ENCODE measurements around the gene ABCD3. TPM values are rescaled to one million over a fixed set of nuclear protein-coding genes. Genes with fewer than 3 reads are reported as not detected.
A peak's percentile ranks its signal among the peaks of the same experiment; 100 is the strongest.
"Not testable (repeated sequence)": the region's sequence is repeated elsewhere in the genome, so short reads cannot be mapped to it uniquely, and the experiment has no call there.

The ABCD3 gene
- total RNA-seq, 4 donors from 2014 or later, result 37.9 to 90.2 (median 51.9) TPM

DNA sequence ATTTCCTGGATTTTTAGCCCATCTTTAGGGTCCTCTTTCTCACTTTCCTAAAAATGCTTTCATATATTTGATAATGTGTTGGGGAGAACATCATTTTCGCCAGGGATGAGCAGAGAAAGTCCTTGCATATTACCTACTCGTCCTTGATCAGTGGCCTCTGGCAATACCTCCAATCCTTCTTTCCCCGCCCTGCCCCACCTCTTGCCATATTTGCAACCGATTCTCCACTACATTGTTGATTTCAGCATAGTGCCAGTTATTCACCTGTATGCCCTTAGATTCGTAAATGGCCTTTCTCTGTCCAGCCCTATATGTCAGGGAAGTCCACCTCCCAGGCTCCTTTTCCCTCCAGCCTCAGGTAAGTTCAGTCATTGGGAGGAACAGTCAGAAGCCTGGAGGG is 136.9 kb downstream of the ABCD3 start:
- Histone ChIP-seq H3K36me3 (no peaks in the 10 kb centered on the region), H3K27me3 (peaks cover 0 to 3% of the 10 kb centered on the region in 2 donors), H3K27ac (no peak overlapping the region), H3K4me3 (no peak overlapping the region), H3K9me3 (no peaks in the 10 kb centered on the region), H3K4me1 (peaks cover 0 to 16% (median 2%) of the 10 kb centered on the region in 4 donors)
- TF ChIP-seq EP300 (IDR thresholded peaks at IDR 0.05) (no peak), POLR2A (IDR thresholded peaks at IDR 0.05) (no peak)
- TF ChIP-seq, protein P1, sequence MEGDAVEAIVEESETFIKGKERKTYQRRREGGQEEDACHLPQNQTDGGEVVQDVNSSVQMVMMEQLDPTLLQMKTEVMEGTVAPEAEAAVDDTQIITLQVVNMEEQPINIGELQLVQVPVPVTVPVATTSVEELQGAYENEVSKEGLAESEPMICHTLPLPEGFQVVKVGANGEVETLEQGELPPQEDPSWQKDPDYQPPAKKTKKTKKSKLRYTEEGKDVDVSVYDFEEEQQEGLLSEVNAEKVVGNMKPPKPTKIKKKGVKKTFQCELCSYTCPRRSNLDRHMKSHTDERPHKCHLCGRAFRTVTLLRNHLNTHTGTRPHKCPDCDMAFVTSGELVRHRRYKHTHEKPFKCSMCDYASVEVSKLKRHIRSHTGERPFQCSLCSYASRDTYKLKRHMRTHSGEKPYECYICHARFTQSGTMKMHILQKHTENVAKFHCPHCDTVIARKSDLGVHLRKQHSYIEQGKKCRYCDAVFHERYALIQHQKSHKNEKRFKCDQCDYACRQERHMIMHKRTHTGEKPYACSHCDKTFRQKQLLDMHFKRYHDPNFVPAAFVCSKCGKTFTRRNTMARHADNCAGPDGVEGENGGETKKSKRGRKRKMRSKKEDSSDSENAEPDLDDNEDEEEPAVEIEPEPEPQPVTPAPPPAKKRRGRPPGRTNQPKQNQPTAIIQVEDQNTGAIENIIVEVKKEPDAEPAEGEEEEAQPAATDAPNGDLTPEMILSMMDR (IDR thresholded peaks at IDR 0.05), result no peak
- WGBS, 2 donors, result 93 to 96% methylated on average over 5 of the region's 5 CpGs
- no peak for DNase-seq (ENCODE audit: low spot score in 2 of 2)

DNA sequence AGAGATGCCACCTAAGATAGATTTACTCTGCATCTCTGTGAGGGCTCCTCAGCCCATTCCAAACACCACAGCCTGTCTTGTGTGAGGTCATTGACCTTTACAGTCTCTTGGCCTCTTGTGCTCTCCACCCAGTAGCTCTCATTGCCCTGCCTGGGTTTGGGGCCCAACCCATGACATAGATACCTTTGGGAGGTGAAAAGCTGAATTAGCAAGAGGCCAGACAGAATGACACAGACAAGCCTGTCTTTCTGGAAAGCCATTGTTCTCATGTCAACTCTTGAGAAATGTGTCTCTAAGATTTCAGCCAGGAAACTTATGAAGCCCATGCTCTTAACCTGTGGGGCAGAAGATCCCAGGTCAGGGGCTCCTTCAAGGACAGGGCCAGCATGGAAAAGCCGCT is 141.7 kb downstream of the ABCD3 start:
- peaks cover 0 to 3% of the 10 kb centered on the region in 2 donors for H3K27me3 ChIP-seq
- TF ChIP-seq, protein P1 (IDR thresholded peaks at IDR 0.05), result no peak
- no peaks in the 10 kb centered on the region for H3K36me3 ChIP-seq
- H3K4me3 ChIP-seq, result no peak overlapping the region
- no peaks in the 10 kb centered on the region for H3K9me3 ChIP-seq
- 50 to 58% methylated on average over 1 of the region's 1 CpG for WGBS, 2 donors
- H3K4me1 ChIP-seq, result peaks cover 0 to 14% (median 5%) of the 10 kb centered on the region in 4 donors
- no peak overlapping the region for H3K27ac ChIP-seq
- no peak for DNase-seq (ENCODE audit: low spot score in 2 of 2)

DNA sequence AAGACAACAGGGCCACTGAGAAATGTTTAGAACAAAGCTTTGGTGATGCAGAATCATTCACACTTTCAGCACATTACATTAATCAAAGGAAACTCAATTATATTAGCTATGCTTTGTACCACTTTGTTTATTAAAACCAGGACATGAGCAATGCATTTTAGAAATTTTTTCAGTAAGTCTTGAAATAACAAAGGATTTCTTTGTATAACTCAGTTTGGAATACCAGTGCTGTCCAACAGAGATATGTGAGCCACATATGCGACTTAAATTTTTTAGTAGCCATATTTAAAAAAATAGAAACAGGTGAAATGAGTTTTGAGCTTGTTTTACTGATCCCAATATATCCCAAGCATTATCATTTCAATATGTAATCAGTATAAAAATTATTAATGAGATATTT is 142.1 kb downstream of the ABCD3 start:
- no peaks in the 10 kb centered on the region for H3K36me3 ChIP-seq
- no peaks in the 10 kb centered on the region for H3K9me3 ChIP-seq
- WGBS, 2 donors, result 49 to 52% methylated on average over 1 of the region's 1 CpG
- H3K27me3 ChIP-seq, result peaks cover 0 to 3% of the 10 kb centered on the region in 2 donors
- H3K4me3 ChIP-seq, result no peak overlapping the region
- DNase-seq (ENCODE audit: low spot score in 2 of 2), result no peak
- peaks cover 0 to 14% (median 5%) of the 10 kb centered on the region in 4 donors for H3K4me1 ChIP-seq
- TF ChIP-seq, protein P1 (IDR thresholded peaks at IDR 0.05), result no peak
- TF ChIP-seq EP300 (IDR thresholded peaks at IDR 0.05) (no peak), POLR2A (IDR thresholded peaks at IDR 0.05) (no peak)
- no peak overlapping the region for H3K27ac ChIP-seq

DNA sequence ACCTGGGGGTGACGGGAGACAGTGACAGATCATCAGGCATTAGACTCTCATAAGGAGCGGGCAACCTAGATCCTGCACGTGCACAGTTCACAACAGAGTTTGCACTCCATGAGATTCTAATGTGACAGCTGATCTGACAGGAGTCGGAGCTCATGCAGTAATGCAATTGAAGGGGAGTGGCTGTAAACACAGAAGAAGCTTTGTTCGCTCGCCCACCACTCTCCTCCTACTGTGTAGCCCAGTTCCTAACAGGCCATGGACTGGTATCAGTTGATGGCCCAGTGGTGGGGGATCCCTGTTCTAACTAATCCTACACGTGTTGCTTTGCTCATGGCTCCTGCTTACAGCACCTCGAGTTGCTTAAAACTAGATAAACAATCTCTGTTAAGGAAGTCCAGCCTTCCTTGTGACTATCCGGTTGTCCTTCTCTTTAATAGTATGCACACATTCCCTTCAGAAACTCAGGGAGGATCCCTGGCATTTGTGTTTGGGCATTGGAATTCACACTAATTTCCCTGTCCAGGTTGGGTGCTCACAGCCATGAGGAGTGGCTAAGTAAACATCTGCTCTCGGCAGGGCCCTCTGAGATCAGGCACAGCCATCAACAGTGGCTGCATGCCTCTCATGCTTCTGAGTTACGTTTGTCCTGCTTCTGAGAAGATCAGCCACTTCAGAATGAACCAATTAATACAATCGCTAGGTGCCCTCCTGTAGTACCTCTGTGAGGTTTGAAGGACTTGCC is 144.5 kb downstream of the ABCD3 start:
- peaks cover 0 to 14% (median 5%) of the 10 kb centered on the region in 4 donors for H3K4me1 ChIP-seq
- DNase-seq (ENCODE audit: low spot score in 2 of 2), result no peak
- H3K4me3 ChIP-seq, result no peak overlapping the region
- H3K27ac ChIP-seq, result peak overlapping the region in 1 of 4 donors; percentile 4
- H3K36me3 ChIP-seq, result no peaks in the 10 kb centered on the region
- peaks cover 0 to 1% of the 10 kb centered on the region in 2 donors for H3K27me3 ChIP-seq
- H3K9me3 ChIP-seq, result peaks cover 0 to 4% (median 0%) of the 10 kb centered on the region in 4 donors
- no peak for TF ChIP-seq EP300 (IDR thresholded peaks at IDR 0.05)
- TF ChIP-seq POLR2A (IDR thresholded peaks at IDR 0.05), result no peak
- TF ChIP-seq, protein P1 (IDR thresholded peaks at IDR 0.05), result no peak
- 50 to 59% methylated on average over 12 of the region's 12 CpGs for WGBS, 2 donors

DNA sequence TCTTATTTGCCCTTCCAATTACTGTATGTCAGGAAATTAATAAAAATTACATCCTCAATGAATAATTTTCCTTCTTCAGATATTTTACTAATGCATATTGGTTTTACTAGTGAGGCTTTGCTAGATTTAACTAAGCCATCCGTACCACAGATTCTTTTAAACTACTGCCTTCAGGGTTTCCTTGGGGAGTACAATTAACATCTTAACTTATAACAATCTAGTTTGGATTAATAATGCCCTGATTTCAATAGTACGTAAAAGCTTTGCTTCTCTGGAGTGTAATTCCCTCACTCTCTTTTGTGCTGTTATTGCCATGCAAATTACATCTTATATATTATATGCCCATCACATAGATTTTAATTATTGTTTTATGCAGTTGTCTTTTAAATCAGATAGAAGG is 147.7 kb downstream of the ABCD3 start:
- no peak for DNase-seq (ENCODE audit: low spot score in 2 of 2)
- H3K4me3 ChIP-seq, result no peak overlapping the region
- WGBS, 2 donors, result 94 to 95% methylated on average over 2 of the region's 2 CpGs
- no peak overlapping the region for H3K27ac ChIP-seq
- H3K36me3 ChIP-seq, result no peaks in the 10 kb centered on the region
- TF ChIP-seq, protein P1 (IDR thresholded peaks at IDR 0.05), result no peak
- no peak for TF ChIP-seq EP300 (IDR thresholded peaks at IDR 0.05)
- TF ChIP-seq POLR2A (IDR thresholded peaks at IDR 0.05), result no peak
- H3K9me3 ChIP-seq, result peaks cover 0 to 16% (median 0%) of the 10 kb centered on the region in 4 donors
- no peaks in the 10 kb centered on the region for H3K27me3 ChIP-seq
- peaks cover 0 to 6% (median 2%) of the 10 kb centered on the region in 4 donors for H3K4me1 ChIP-seq

DNA sequence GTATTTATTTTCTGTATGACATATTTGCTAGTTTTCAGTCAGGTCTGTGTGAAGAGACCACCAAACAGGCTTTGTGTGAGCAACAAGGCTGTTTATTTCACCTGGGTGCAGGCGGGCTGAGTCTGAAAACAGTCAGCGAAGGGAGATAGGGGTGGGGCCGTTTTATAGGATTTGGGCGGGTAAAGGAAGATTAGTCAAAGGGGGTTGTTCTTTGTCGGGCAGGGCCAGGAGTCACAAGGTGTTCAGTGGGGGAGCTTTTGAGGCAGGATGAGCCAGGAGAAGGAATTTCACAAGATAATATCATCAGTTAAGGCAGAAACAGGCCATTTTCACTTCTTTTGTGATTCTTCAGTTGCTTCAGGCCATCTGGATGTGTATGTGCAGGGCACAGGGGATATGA is 148.2 kb downstream of the ABCD3 start:
- DNase-seq (ENCODE audit: low spot score in 2 of 2); H3K36me3 ChIP-seq; H3K27me3 ChIP-seq; H3K4me1 ChIP-seq; H3K27ac ChIP-seq; H3K4me3 ChIP-seq: not testable (repeated sequence)
- peaks cover 0 to 16% (median 0%) of the 10 kb centered on the region in 4 donors for H3K9me3 ChIP-seq
- WGBS, 2 donors, result 65 to 74% methylated on average over 5 of the region's 5 CpGs

DNA sequence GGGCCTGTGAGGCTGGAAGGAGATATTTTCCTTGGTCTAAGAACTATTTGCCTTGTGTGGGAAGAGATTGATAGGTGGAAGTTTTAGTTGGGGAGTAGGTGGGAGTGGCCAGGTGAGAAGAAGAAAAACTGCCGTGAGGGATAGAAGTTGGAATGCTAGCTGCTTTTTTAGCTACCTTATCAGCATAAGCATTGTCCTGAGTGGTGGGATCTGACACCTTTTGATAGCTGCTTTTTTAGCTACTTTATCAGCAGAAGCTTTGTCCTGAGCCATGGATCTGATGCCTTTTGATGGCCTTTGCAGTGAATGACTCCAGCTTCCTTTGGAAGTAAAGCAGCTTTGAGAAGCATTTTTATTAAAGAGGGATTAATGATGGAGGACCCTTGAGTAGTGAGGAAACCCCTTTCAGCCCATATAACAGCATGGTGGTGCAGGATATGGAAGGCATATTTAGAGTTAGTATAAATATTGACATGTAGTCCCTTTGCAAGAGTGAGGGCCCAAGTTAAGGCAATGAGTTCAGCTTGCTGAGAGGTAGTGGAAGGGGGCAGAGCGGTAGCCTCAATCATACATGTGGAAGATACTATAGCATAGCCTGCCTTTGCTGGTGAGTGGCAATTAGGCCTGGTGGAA is 149.9 kb downstream of the ABCD3 start:
- H3K27me3 ChIP-seq; H3K27ac ChIP-seq; H3K4me3 ChIP-seq; H3K36me3 ChIP-seq; DNase-seq (ENCODE audit: low spot score in 2 of 2); H3K4me1 ChIP-seq: not testable (repeated sequence)
- 87 to 97% methylated on average over 2 of the region's 2 CpGs for WGBS, 2 donors
- H3K9me3 ChIP-seq, result peaks cover 0 to 22% (median 0%) of the 10 kb centered on the region in 4 donors

All from tibial nerve (tissue), 4 donors.